Thyroid gland (tissue), 4 donors: ENCODE measurements around the gene GUK1.

Experiments
- CTCF ChIP-seq, 6 experiments: fragments of 200-600 bp in 3 of 6; fragments of 450-650 bp in 3 of 6; sonication (generic) in 3 of 6; IDR thresholded peaks; one replicate each; pipeline ENCODE4 v1.5.1; 2016 to 2019; ENCODE audit warnings: antibody characterized with exemption in 6 of 6, mild to moderate bottlenecking in 2 of 6, inconsistent platforms in 1 of 6, moderate library complexity in 1 of 6
- POLR2A ChIP-seq, 2 donors: fragments of 450-650 bp; IDR thresholded peaks; one replicate each; pipeline ENCODE4 v1.6.1; 2017; ENCODE audit warnings: antibody characterized with exemption in 2 of 2, mild to moderate bottlenecking in 2 of 2, moderate library complexity in 1 of 2

- TF ChIP-seq POLR2A (IDR thresholded peaks at IDR 0.05) (no peak), CTCF (IDR thresholded peaks at IDR 0.05) (no peak)
These were observed 16.4 kb downstream of the GUK1 start for GRCh38 chr1:228156515-228156881.
